ENCODE results near the gene APP. TPM values are rescaled to one million over a fixed set of nuclear protein-coding genes. Genes with fewer than 3 reads are reported as not detected.

APP gene
- total RNA-seq, 1 experiment from 2014 or later: 560 TPM

GRCh38 chr21:25859235-25859929 is 311.2 kb downstream of the APP start:
- ChIA-PET CTCF (interaction anchor here (1.7 kb wide), 1 partner anchor 58 kb away, joined by 4 read pairs; no protein-coding TSS in a partner anchor), POLR2A (no interaction called here)
- no peak for DNase-seq (ENCODE audit: low spot score)
- H3K4me3 Mint-ChIP-seq: no peak overlapping the region
- TF ChIP-seq ATF2 (CRISPR knock-in tag; IDR thresholded peaks at IDR 0.05; ENCODE audit: borderline replicate concordance, low read depth): no peak
- TF ChIP-seq NR3C1 (CRISPR knock-in tag; conservative IDR thresholded peaks at IDR 0.05; ENCODE audit: low read depth): no peak
- no peak for TF ChIP-seq HMGA2 (CRISPR knock-in tag; IDR thresholded peaks at IDR 0.05)
- no peak for TF ChIP-seq FOXK1 (CRISPR knock-in tag; IDR thresholded peaks at IDR 0.05)
- no peak for TF ChIP-seq GABPB1 (CRISPR knock-in tag; IDR thresholded peaks at IDR 0.05)
- TF ChIP-seq NFYB (CRISPR knock-in tag; conservative IDR thresholded peaks at IDR 0.05; ENCODE audit: low read depth): no peak
- no peak for TF ChIP-seq ATF3 (CRISPR knock-in tag; conservative IDR thresholded peaks at IDR 0.05)
- no peak for TF ChIP-seq SMAD4 (CRISPR knock-in tag; IDR thresholded peaks at IDR 0.05)
- no peak for TF ChIP-seq AR (CRISPR knock-in tag; IDR thresholded peaks at IDR 0.05)
- TF ChIP-seq NR2C2 (CRISPR knock-in tag; IDR thresholded peaks at IDR 0.05): no peak
- no peak for TF ChIP-seq E2F4 (CRISPR knock-in tag; IDR thresholded peaks at IDR 0.05; ENCODE audit: borderline replicate concordance, low read depth)
- TF ChIP-seq JAZF1 (CRISPR knock-in tag; IDR thresholded peaks at IDR 0.05): no peak
- TF ChIP-seq ZNF396 (CRISPR knock-in tag; IDR thresholded peaks at IDR 0.05; ENCODE audit: borderline replicate concordance): no peak
- no peak for TF ChIP-seq MXD4 (CRISPR knock-in tag; IDR thresholded peaks at IDR 0.05; ENCODE audit: borderline replicate concordance)
- TF ChIP-seq ZNF317 (CRISPR knock-in tag; IDR thresholded peaks at IDR 0.05; ENCODE audit: borderline replicate concordance, low read depth): no peak
- TF ChIP-seq IRF2 (CRISPR knock-in tag; IDR thresholded peaks at IDR 0.05; ENCODE audit: borderline replicate concordance, low read depth): no peak
- H3K4me1 Mint-ChIP-seq: 0 out of 2 replicates have a peak, but pooled peaks cover 8% of the 10 kb centered on the region
- no peaks in the 10 kb centered on the region for H3K27me3 Mint-ChIP-seq (ENCODE audit: low read depth)
- no peak overlapping the region for H3K27ac Mint-ChIP-seq
- H3K36me3 Mint-ChIP-seq: no peaks in the 10 kb centered on the region
- no peak for ATAC-seq
- H3K9me3 Mint-ChIP-seq: no peaks in the 10 kb centered on the region

- no peaks in the 10 kb centered on the region for H3K27me3 Mint-ChIP-seq (ENCODE audit: low read depth)
- no peaks in the 10 kb centered on the region for H3K36me3 Mint-ChIP-seq
- no peak overlapping the region for H3K4me3 Mint-ChIP-seq
- ChIA-PET POLR2A (no interaction called here), CTCF (interaction anchor here (1.7 kb wide), 1 partner anchor 57 kb away, joined by 4 read pairs; no protein-coding TSS in a partner anchor)
- DNase-seq (ENCODE audit: low spot score): no peak
- H3K4me1 Mint-ChIP-seq: 0 out of 2 replicates have a peak, but pooled peaks cover 8% of the 10 kb centered on the region
- no peaks in the 10 kb centered on the region for H3K9me3 Mint-ChIP-seq
- no peak overlapping the region for H3K27ac Mint-ChIP-seq
- ATAC-seq: no peak
- TF ChIP-seq MYBL2 (CRISPR knock-in tag; IDR thresholded peaks at IDR 0.05) (no peak), ATF2 (CRISPR knock-in tag; IDR thresholded peaks at IDR 0.05; ENCODE audit: borderline replicate concordance, low read depth) (no peak), SMAD4 (CRISPR knock-in tag; IDR thresholded peaks at IDR 0.05) (no peak), TP53 (CRISPR knock-in tag; IDR thresholded peaks at IDR 0.05) (no peak), FOXK1 (CRISPR knock-in tag; IDR thresholded peaks at IDR 0.05) (no peak), STAT6 (CRISPR knock-in tag; conservative IDR thresholded peaks at IDR 0.05; ENCODE audit: low read depth) (no peak), TEAD1 (CRISPR knock-in tag; IDR thresholded peaks at IDR 0.05) (no peak), HMGA2 (CRISPR knock-in tag; IDR thresholded peaks at IDR 0.05) (no peak)
These were observed 312.2 kb downstream of the APP start for GRCh38 chr21:25858325-25858724.
